Activated B cell treated with CpG ODN at 0.5 μM for 24 hours (primary cell): ENCODE measurements around the gene WAPL. TPM values are rescaled to one million over a fixed set of nuclear protein-coding genes. Genes with fewer than 3 reads are reported as not detected.
"Not testable (repeated sequence)": the region's sequence is repeated elsewhere in the genome, so short reads cannot be mapped to it uniquely, and the experiment has no call there.

Source experiments
- ATAC-seq: fragments of 200-7000 bp; cut with Tn5 transposase; one replicate; pipeline ENCODE4 v1.10.0; 2021; ENCODE audit warnings: low read depth, mild to moderate bottlenecking, moderate library complexity
- CTCF ChIA-PET: fragments of 350-600 bp; sonication (Branson Sonifier 250); formaldehyde crosslinking; loops from one replicate; lab custom pipeline; 2021; ENCODE audit warnings: antibody characterized with exemption; lab: Charles Lee
- POLR2A ChIA-PET: fragments of 350-600 bp; sonication (Branson Sonifier 250); formaldehyde crosslinking; loops from one replicate; lab custom pipeline; 2021; ENCODE audit warnings: antibody characterized with exemption; lab: Charles Lee
- DNase-seq: peaks from one replicate; pipeline ENCODE4 v3.0.0; 2022
- H3K27ac Mint-ChIP-seq: one replicate; pipeline ENCODE4 v1.8.0; 2020; ENCODE audit warnings: mixed read lengths
- H3K27me3 Mint-ChIP-seq: one replicate; pipeline ENCODE4 v1.8.0; 2021; ENCODE audit warnings: mixed read lengths
- H3K36me3 Mint-ChIP-seq: one replicate; pipeline ENCODE4 v1.8.0; 2021; ENCODE audit warnings: low read depth, mixed read lengths
- H3K4me1 Mint-ChIP-seq: one replicate; pipeline ENCODE4 v1.8.0; 2021; ENCODE audit warnings: mixed read lengths
- H3K4me3 Mint-ChIP-seq: one replicate; pipeline ENCODE4 v1.8.0; 2020; ENCODE audit warnings: mild to moderate bottlenecking, mixed read lengths
- H3K9me3 Mint-ChIP-seq: one replicate; pipeline ENCODE4 v1.8.0; 2020; ENCODE audit warnings: mixed read lengths
- intact Hi-C: fragments of 100-400 bp; cut with micrococcal nuclease; formaldehyde crosslinking; loops from one replicate; pipeline ENCODE4 v1.15.1; 2024
- total RNA-seq: library from RNA; stranded (reverse); gene quantifications from 2 replicates; pipeline ENCODE4 v1.2.3, GENCODE V29; 2022
- TF ChIP-seq, protein P1 (sequence below): fragments of 200-600 bp; IDR thresholded peaks from one replicate; pipeline ENCODE4 v1.8.0; 2022; ENCODE audit warnings: antibody characterized with exemption, mild to moderate bottlenecking

WAPL gene
- total RNA-seq, 1 donor from 2014 or later = 38.5 TPM

DNA sequence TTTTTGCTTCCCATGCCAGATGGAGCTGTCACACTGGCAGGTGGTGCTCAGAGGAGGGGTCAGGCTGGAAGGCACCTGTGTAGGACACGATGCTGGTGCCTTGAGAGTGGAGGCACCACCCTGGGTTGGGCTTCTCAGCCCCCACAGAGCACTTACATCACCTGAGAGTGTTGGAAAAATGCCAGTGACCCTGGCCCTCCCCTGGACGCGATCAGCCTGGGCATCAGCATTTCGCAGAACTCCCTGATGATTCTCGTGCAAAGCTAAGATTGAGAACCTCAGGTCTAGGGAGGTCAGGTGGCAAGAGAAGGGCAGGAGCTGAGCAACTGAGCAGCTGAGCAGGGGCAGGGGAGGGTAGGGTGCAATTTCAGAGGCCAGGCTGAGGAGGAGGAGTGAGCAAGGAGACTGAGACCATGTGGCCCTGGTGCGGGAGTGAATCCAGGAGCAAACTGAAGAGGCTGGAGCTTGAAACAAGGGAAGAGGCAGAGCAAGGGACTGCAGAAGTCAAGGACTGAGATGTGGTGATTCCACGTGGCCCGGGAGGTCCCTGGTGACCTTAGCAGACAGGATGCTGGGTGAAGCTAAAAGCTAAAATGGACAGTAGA is 130.3 kb downstream of the WAPL start:
- ATAC-seq (no peak), DNase-seq (no peak)
- CTCF ChIA-PET = no interaction called here
- Mint-ChIP-seq H3K36me3 (no peaks in the 10 kb centered on the region), H3K4me1 (peaks cover 24% of the 10 kb centered on the region), H3K27me3 (peaks cover 51% of the 10 kb centered on the region), H3K4me3 (no peak overlapping the region), H3K27ac (no peak overlapping the region), H3K9me3 (no peaks in the 10 kb centered on the region)
- POLR2A ChIA-PET = no interaction called here
- TF ChIP-seq, protein P1, sequence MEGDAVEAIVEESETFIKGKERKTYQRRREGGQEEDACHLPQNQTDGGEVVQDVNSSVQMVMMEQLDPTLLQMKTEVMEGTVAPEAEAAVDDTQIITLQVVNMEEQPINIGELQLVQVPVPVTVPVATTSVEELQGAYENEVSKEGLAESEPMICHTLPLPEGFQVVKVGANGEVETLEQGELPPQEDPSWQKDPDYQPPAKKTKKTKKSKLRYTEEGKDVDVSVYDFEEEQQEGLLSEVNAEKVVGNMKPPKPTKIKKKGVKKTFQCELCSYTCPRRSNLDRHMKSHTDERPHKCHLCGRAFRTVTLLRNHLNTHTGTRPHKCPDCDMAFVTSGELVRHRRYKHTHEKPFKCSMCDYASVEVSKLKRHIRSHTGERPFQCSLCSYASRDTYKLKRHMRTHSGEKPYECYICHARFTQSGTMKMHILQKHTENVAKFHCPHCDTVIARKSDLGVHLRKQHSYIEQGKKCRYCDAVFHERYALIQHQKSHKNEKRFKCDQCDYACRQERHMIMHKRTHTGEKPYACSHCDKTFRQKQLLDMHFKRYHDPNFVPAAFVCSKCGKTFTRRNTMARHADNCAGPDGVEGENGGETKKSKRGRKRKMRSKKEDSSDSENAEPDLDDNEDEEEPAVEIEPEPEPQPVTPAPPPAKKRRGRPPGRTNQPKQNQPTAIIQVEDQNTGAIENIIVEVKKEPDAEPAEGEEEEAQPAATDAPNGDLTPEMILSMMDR = no peak
- intact Hi-C loops = no loop called here

DNA sequence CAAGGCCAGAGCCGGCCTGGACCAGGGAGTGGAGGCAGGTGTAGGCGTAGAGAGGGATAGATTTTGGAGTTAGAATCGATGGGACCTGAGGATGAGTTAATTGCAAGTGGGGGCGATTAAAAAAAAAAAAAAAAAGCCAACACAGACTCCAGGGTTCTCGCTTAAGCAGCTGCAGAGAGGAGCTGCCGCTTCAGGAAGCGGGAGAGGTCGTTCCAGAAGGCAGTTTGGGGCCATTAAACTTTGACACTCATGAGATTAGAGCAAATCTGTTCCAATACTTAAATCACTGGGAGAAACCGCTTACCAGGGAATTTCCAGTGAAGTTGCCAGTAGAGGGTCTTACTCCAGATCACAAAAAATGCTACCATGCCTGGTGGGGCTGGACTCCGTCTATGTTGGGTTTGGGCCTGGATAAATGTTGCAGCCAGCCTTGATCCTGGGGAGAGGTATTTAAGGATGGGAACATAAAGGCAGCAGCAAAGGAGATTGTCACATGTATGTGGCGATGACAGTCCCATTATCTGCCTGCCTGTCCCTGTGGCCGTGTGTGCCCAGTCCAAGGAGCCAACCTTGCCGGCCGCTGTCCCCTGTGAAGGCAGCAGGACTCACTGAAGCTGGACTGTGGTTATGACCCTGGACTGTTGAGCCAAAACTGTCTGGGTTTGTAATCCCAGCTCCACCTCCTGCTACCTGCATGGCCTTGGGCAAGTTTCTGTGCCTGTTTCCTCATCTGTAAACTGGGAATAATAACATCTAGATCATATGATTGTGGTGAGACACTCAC is 131.1 kb downstream of the WAPL start:
- Mint-ChIP-seq H3K9me3 (no peaks in the 10 kb centered on the region), H3K4me1 (peaks cover 24% of the 10 kb centered on the region), H3K36me3 (no peaks in the 10 kb centered on the region), H3K4me3 (peak overlapping the region; percentile 33), H3K27ac (no peak overlapping the region), H3K27me3 (peaks cover 51% of the 10 kb centered on the region)
- ChIA-PET POLR2A (no interaction called here), CTCF (interaction anchor here (0.8 kb wide), 1 partner anchor 12 kb away, joined by 3 read pairs; no protein-coding TSS in a partner anchor)
- ATAC-seq (no peak), DNase-seq (no peak)
- intact Hi-C loops = no loop called here
- TF ChIP-seq, protein P1 = no peak

DNA sequence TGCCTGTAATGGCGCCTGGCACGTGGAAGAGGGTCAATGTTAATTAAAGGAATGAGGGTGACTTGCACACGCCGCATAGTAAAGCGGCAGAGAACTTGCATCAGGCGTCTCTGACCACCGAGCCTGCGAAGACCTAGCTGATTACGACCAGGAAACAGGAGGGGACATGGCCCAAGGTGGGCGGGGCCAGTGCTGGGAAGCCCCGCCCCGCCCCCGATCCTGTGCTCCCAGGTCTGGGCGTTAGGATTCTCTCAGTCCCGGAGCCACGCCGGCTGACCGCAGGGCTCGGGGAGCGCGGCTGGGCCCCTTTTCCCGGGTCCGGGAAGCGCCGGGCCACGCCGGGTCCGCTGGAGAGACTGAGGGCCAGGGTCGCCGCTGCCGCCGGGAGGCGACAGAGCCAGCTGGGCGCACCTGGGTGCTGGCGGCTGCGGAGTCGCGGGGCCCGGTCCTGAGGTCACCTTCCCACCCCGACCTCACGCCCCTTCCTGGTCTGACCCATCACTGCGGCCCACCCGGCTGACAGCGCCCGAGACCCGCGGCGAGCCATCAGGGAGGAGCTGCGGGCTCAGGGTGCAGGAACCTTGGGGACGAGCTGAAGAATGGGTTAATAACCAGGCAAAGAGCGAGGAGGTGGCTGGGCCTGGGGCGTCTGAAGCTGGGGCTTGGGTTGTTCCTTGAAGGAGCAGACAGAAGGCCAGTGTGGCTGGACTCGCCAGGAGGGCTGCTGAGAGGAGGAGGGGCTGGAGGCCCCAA is 132.0 kb downstream of the WAPL start:
- ATAC-seq (peak; percentile 64), DNase-seq (no peak)
- Mint-ChIP-seq H3K9me3 (no peaks in the 10 kb centered on the region), H3K4me3 (peak overlapping the region; percentile 73), H3K36me3 (no peaks in the 10 kb centered on the region), H3K4me1 (peaks cover 24% of the 10 kb centered on the region), H3K27ac (no peak overlapping the region), H3K27me3 (peaks cover 51% of the 10 kb centered on the region)
- ChIA-PET CTCF (interaction anchor here (0.8 to 2.4 kb wide), 2 partner anchors 11 kb away, joined by 3 to 7 read pairs; no protein-coding TSS in a partner anchor), POLR2A (interaction anchor here (1.4 kb wide), 1 partner anchor 196 kb away, joined by 3 read pairs; no protein-coding TSS in a partner anchor)
- TF ChIP-seq, protein P1 = no peak
- intact Hi-C loops = no loop called here

DNA sequence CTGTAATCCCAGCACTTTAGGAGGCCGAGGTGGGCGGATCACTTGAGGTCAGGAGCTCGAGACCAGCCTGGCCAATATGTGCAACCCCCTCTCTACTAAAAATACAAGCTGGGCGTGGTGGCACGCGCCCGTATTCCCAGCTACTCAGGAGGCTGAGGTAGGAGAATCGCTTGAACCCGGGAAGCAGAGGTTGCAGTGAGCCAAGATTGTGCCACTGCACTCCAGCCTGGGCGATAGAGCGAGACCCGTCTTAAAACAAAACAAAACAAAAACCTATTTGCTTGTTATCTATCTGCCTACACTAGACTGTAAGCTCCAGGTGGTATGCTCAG is 132.5 kb downstream of the WAPL start:
- ATAC-seq = not testable (repeated sequence)

DNA sequence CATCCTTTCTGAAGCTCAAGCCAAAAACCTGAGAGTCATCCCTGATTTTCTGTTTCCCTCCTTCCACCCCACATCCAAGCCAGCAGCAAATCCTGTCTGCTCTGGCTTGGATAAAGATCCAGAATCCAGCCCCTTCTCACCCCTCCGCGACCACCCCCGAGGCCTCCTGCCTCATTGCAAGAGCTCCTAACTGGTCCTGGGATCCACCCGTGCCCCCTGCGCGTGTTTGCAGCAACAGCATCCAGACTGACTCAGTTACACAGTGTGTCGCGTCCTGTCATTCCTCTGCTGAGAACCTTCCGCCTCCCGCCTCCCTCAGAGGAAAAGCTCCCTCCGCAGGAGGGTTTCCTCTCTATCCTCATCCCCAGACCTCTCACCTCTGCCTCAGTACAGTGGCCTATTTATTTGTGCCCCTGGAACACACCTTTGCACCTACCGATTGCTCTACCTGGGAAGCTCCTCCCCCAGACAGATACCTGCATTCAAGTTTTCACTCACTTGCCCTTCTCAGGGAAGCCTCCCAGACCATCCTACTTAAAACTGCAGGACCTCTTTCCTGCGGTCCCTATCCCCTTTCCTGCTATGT is 133.4 kb downstream of the WAPL start:
- intact Hi-C loops = no loop called here
- TF ChIP-seq, protein P1 = no peak
- ATAC-seq = no peak
- POLR2A ChIA-PET = interaction anchor here (1.4 kb wide), 1 partner anchor 197 kb away, joined by 3 read pairs; no protein-coding TSS in a partner anchor
- H3K36me3 Mint-ChIP-seq = no peaks in the 10 kb centered on the region
- peaks cover 24% of the 10 kb centered on the region for H3K4me1 Mint-ChIP-seq
- H3K9me3 Mint-ChIP-seq = no peaks in the 10 kb centered on the region
- no peak for DNase-seq
- no peak overlapping the region for H3K27ac Mint-ChIP-seq
- CTCF ChIA-PET = interaction anchor here (0.7 to 2.4 kb wide), 2 partner anchors 12 to 475 kb away, joined by 3 to 7 read pairs; no protein-coding TSS in a partner anchor
- H3K27me3 Mint-ChIP-seq = peaks cover 54% of the 10 kb centered on the region
- no peak overlapping the region for H3K4me3 Mint-ChIP-seq

More for the DNA sequence above, 132.5 kb downstream of the WAPL start:
- Mint-ChIP-seq H3K27me3 (peaks cover 53% of the 10 kb centered on the region), H3K4me1 (peaks cover 24% of the 10 kb centered on the region), H3K4me3 (peak overlapping the region; percentile 73)
- H3K9me3 Mint-ChIP-seq, H3K36me3 Mint-ChIP-seq, H3K27ac Mint-ChIP-seq, intact Hi-C loops, DNase-seq: not testable (repeated sequence)
- CTCF ChIA-PET = interaction anchor here (0.7 to 2.4 kb wide), 2 partner anchors 11 to 474 kb away, joined by 3 to 7 read pairs; no protein-coding TSS in a partner anchor
- POLR2A ChIA-PET = interaction anchor here (1.4 kb wide), 1 partner anchor 197 kb away, joined by 3 read pairs; no protein-coding TSS in a partner anchor
